Prostate gland (tissue), 2 donors: Measurements from ENCODE around the gene NEO1.

ENCODE experiments used
- POLR2A ChIP-seq: fragments of 450-650 bp; IDR thresholded peaks from one replicate; pipeline ENCODE4 v1.6.1; 2016; ENCODE audit warnings: antibody characterized with exemption, mild to moderate bottlenecking
- POLR2AphosphoS5 ChIP-seq: sonication (generic); formaldehyde crosslinking; IDR thresholded peaks from one replicate; pipeline ENCODE4 v1.6.1; 2017; ENCODE audit warnings: antibody characterized with exemption
- TF ChIP-seq, protein P1 (sequence below), 4 experiments: fragments of 200-600 bp in 2 of 4; fragments of 450-650 bp in 2 of 4; sonication (generic) in 2 of 4; IDR thresholded peaks; 1 replicate in 3 of 4; 2 replicates in 1 of 4; pipeline ENCODE4 v1.5.1; 2016 to 2019; ENCODE audit warnings: antibody characterized with exemption in 4 of 4, mild to moderate bottlenecking in 2 of 4, moderate library complexity in 2 of 4

DNA sequence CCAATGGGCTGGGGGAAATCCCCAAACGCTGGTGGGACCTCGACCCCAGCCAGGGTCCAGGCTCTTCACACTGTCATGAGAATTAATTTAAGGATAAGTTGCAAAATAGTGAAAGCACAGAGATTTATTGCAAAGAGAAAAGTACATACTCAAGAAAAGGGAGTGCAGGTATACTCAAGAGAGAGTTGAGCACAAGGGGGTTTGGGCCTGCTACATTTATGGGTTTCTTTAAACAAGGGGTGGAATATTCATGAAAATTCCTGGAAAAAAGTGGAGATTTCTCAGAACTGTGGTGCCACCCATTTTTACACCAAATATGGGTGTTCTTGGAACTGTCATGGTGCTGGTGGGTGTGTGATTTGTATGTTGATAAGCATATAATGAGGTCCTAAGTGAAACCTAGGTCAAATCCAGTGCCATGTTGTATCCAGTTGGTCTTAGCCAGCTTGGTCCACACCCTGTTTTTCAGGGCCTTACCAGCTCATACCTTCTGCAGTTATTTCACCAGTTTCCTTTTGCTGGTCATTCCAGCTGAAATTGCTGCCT is 32.6 kb upstream of the NEO1 start:
- TF ChIP-seq, protein P1, sequence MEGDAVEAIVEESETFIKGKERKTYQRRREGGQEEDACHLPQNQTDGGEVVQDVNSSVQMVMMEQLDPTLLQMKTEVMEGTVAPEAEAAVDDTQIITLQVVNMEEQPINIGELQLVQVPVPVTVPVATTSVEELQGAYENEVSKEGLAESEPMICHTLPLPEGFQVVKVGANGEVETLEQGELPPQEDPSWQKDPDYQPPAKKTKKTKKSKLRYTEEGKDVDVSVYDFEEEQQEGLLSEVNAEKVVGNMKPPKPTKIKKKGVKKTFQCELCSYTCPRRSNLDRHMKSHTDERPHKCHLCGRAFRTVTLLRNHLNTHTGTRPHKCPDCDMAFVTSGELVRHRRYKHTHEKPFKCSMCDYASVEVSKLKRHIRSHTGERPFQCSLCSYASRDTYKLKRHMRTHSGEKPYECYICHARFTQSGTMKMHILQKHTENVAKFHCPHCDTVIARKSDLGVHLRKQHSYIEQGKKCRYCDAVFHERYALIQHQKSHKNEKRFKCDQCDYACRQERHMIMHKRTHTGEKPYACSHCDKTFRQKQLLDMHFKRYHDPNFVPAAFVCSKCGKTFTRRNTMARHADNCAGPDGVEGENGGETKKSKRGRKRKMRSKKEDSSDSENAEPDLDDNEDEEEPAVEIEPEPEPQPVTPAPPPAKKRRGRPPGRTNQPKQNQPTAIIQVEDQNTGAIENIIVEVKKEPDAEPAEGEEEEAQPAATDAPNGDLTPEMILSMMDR (IDR thresholded peaks at IDR 0.05): no peak
- TF ChIP-seq POLR2AphosphoS5 (no peak), POLR2A (no peak)
